ENCODE data around the gene MYG1.

Gene MYG1

GRCh38 chr12:53258541-53259539, 40.7 kb upstream of the MYG1 start:
- Histone ChIP-seq H3K9ac (ENCODE audit: insufficient read length) (no peak overlapping the region), H3K9me3 (ENCODE audit: low read depth, low read length) (no peaks in the 10 kb centered on the region), H3K4me3 (no peak overlapping the region), H3K27ac (no peak overlapping the region), H3K36me3 (ENCODE audit: insufficient read depth, low read length) (no peaks in the 10 kb centered on the region)
- TF ChIP-seq POLR2AphosphoS5 (IDR thresholded peaks at IDR 0.05; ENCODE audit: borderline replicate concordance, low read depth, low read length) = no peak
- TF ChIP-seq FOXP2 (optimal IDR thresholded peaks at IDR 0.05; ENCODE audit: control extremely low read depth, extremely low read length, insufficient read depth) = no peak
- no peak for DNase-seq (ENCODE audit: low read depth, low spot score)

DNA sequence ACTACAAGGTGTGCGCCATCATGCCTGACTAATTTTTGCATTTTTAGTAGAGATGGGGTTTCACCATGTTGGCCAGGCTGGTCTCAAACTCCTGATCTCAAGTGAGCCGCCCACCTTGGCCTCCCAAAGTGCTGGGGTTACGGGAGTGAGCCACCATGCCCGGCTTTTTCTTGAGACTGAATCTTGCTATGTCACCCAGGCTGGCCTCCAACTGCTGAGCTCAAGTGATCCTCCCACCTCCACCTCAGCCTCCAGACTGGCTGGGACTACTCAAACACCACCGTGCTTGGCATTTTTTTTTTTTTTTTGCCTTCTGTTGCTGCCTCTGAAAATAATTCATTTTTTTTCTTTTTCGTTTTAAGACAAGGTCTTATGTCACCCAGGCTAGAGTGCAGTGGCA, 39.6 kb upstream of the MYG1 start:
- Histone ChIP-seq H3K9ac (ENCODE audit: insufficient read length) (no peak overlapping the region), H3K36me3 (ENCODE audit: insufficient read depth, low read length) (no peaks in the 10 kb centered on the region), H3K27ac (no peak overlapping the region), H3K4me3 (no peak overlapping the region), H3K9me3 (ENCODE audit: low read depth, low read length) (no peaks in the 10 kb centered on the region)
- TF ChIP-seq POLR2AphosphoS5 (IDR thresholded peaks at IDR 0.05; ENCODE audit: borderline replicate concordance, low read depth, low read length) = no peak
- TF ChIP-seq EZH2 (IDR thresholded peaks at IDR 0.05) = no peak
- TF ChIP-seq FOXP2 (optimal IDR thresholded peaks at IDR 0.05; ENCODE audit: control extremely low read depth, extremely low read length, insufficient read depth) = no peak
- DNase-seq (ENCODE audit: low read depth, low spot score) = no peak

DNA sequence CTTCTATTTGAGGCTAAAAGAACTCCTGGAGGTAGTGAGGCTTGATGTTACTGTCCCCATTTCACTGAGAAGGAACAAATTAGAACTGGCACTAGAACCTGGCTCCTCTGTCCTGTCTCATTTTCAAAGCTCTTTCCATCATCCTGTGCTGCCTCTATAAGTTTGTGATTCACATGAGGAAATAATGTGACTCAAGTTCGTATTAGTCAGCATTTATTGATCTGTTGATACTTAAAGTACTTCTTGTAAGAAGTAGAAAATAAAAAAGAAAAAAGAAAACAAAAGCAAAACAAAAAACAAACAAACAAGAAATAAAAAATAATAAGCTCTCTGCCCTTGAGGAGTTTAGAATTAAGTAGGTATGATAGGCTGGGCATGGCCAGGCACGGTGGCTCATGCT, 33.7 kb upstream of the MYG1 start:
- Histone ChIP-seq H3K27ac (no peak overlapping the region), H3K36me3 (ENCODE audit: insufficient read depth, low read length) (peaks cover 18% of the 10 kb centered on the region), H3K4me3 (no peak overlapping the region), H3K9ac (ENCODE audit: insufficient read length) (no peak overlapping the region), H3K9me3 (ENCODE audit: low read depth, low read length) (no peaks in the 10 kb centered on the region)
- TF ChIP-seq FOXP2 (optimal IDR thresholded peaks at IDR 0.05; ENCODE audit: control extremely low read depth, extremely low read length, insufficient read depth) = no peak
- no peak for TF ChIP-seq EZH2 (IDR thresholded peaks at IDR 0.05)
- no peak for TF ChIP-seq POLR2AphosphoS5 (IDR thresholded peaks at IDR 0.05; ENCODE audit: borderline replicate concordance, low read depth, low read length)
- DNase-seq (ENCODE audit: low read depth, low spot score) = no peak

GRCh38 chr12:53267306-53267998, 32.0 kb upstream of the MYG1 start:
- H3K36me3 ChIP-seq (ENCODE audit: insufficient read depth, low read length) = peaks cover 28% of the 10 kb centered on the region
- H3K4me3 ChIP-seq = peak overlapping the region; percentile 100
- TF ChIP-seq EZH2 (IDR thresholded peaks at IDR 0.05) = no peak
- no peak for TF ChIP-seq FOXP2 (optimal IDR thresholded peaks at IDR 0.05; ENCODE audit: control extremely low read depth, extremely low read length, insufficient read depth)
- no peak for TF ChIP-seq POLR2AphosphoS5 (IDR thresholded peaks at IDR 0.05; ENCODE audit: borderline replicate concordance, low read depth, low read length)
- DNase-seq (ENCODE audit: low read depth, low spot score) = no peak
- H3K9ac ChIP-seq (ENCODE audit: insufficient read length) = peak overlapping the region; percentile 89
- peak overlapping the region; percentile 73 for H3K27ac ChIP-seq
- no peaks in the 10 kb centered on the region for H3K9me3 ChIP-seq (ENCODE audit: low read depth, low read length)

- H3K27ac ChIP-seq = peak within 1 kb of the TSS; percentile 73
- peaks cover 31% of the 10 kb centered on the region for H3K36me3 ChIP-seq (ENCODE audit: insufficient read depth, low read length)
- peak; percentile 77; the same call in 1 of the 2 replicates for TF ChIP-seq POLR2AphosphoS5 (IDR thresholded peaks at IDR 0.05; ENCODE audit: borderline replicate concordance, low read depth, low read length)
- no peak for TF ChIP-seq EZH2 (IDR thresholded peaks at IDR 0.05)
- no peak for TF ChIP-seq FOXP2 (optimal IDR thresholded peaks at IDR 0.05; ENCODE audit: control extremely low read depth, extremely low read length, insufficient read depth)
- H3K9me3 ChIP-seq (ENCODE audit: low read depth, low read length) = no peaks in the 10 kb centered on the region
- peak within 1 kb of the TSS; percentile 100 for H3K4me3 ChIP-seq
- peak within 1 kb of the TSS; percentile 89 for H3K9ac ChIP-seq (ENCODE audit: insufficient read length)
- peak; percentile 14 for DNase-seq (ENCODE audit: low read depth, low spot score)
Observed at GRCh38 chr12:53267999-53268629, 31.4 kb upstream of the MYG1 start, which contains the start of gene ESPL1. ESPL1 (plus strand) TSS chr12:53268299; CDS start chr12:53268767, 468 bp downstream.

- peak overlapping the region; percentile 100 for H3K4me3 ChIP-seq
- no peak overlapping the region; the same call in 1 of the 2 replicates for H3K27ac ChIP-seq
- no peak for TF ChIP-seq FOXP2 (optimal IDR thresholded peaks at IDR 0.05; ENCODE audit: control extremely low read depth, extremely low read length, insufficient read depth)
- no peak for TF ChIP-seq POLR2AphosphoS5 (IDR thresholded peaks at IDR 0.05; ENCODE audit: borderline replicate concordance, low read depth, low read length)
- no peak for TF ChIP-seq EZH2 (IDR thresholded peaks at IDR 0.05)
- no peaks in the 10 kb centered on the region for H3K9me3 ChIP-seq (ENCODE audit: low read depth, low read length)
- peak overlapping the region; percentile 89 for H3K9ac ChIP-seq (ENCODE audit: insufficient read length)
- H3K36me3 ChIP-seq (ENCODE audit: insufficient read depth, low read length) = peaks cover 31% of the 10 kb centered on the region
- DNase-seq (ENCODE audit: low read depth, low spot score) = no peak
Observed at GRCh38 chr12:53268630-53269562, 30.6 kb upstream of the MYG1 start.

DNA sequence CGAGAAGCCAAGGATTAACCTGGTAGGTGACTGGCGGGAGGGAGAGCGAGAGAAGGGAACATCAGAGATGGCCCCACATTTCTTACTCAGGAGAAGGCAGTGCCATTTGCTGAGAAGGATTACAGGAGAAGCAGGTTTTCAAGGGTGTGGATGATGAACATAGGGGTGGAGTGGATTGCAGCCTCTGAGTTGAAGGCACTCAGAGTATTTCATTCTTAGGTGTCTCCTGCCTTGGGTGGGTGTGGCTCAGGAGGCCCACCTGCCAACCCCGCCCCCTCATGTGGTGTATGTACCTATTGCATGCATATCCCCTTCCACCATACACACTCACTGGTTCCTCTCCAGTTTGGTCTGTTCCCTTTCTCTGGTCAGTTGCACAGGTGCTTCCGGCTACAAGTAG, 25.1 kb upstream of the MYG1 start:
- Histone ChIP-seq H3K4me3 (no peak overlapping the region), H3K36me3 (ENCODE audit: insufficient read depth, low read length) (peaks cover 77% of the 10 kb centered on the region), H3K27ac (no peak overlapping the region), H3K9me3 (ENCODE audit: low read depth, low read length) (no peaks in the 10 kb centered on the region), H3K9ac (ENCODE audit: insufficient read length) (no peak overlapping the region)
- TF ChIP-seq EZH2 (IDR thresholded peaks at IDR 0.05) (no peak), FOXP2 (optimal IDR thresholded peaks at IDR 0.05; ENCODE audit: control extremely low read depth, extremely low read length, insufficient read depth) (no peak), POLR2AphosphoS5 (IDR thresholded peaks at IDR 0.05; ENCODE audit: borderline replicate concordance, low read depth, low read length) (no peak)
- DNase-seq (ENCODE audit: low read depth, low spot score) = no peak

Data from SK-N-MC (cell line).